ENCODE measurements around the gene ESYT2. TPM values are rescaled to one million over a fixed set of nuclear protein-coding genes. Genes with fewer than 3 reads are reported as not detected.

ESYT2 gene
- total and polyA plus RNA-seq, 9 of the 15 experiments (the other 6 are each of a cell fraction or from before 2014, with no cell fraction given): 5.8 to 86.9 (median 64.7) TPM

GRCh38 chr7:158685693-158686092 lies 143.6 kb downstream of the ESYT2 start:
- no peaks in the 10 kb centered on the region for H3K27me3 ChIP-seq (ENCODE audit: control insufficient read depth in 2 of 2, insufficient read depth in 2 of 2, low read length in 2 of 2)
- H3K4me3 ChIP-seq: no peak overlapping the region
- ChIA-PET POLR2A (interaction anchor here (0.8 to 2.9 kb wide), 4 partner anchors 10 to 176 kb away, joined by 4 to 17 read pairs (median 6); no protein-coding TSS in a partner anchor), CTCF (ENCODE audit: low intra/inter-chr PET ratio) (no interaction called here)
- H3K9me3 ChIP-seq (replicated peaks; ENCODE audit: control insufficient read depth, insufficient read depth, low read depth, low read length): no peaks in the 10 kb centered on the region
- intact Hi-C loops (cut with micrococcal nuclease): no loop called here
- no peaks in the 10 kb centered on the region for H3K9me1 ChIP-seq (ENCODE audit: control insufficient read depth, insufficient read depth, low read length)
- in situ Hi-C loops (cut with MboI): no loop called here
- H3K4me1 ChIP-seq (replicated peaks in 1 of 2; ENCODE audit: control insufficient read depth in 2 of 2, insufficient read depth in 2 of 2, low read length in 2 of 2): no peaks in the 10 kb centered on the region
- H3K79me2 ChIP-seq (ENCODE audit: control insufficient read depth, insufficient read depth, low read length): no peaks in the 10 kb centered on the region
- DNase-seq (ENCODE audit: extremely low read depth in 1 of 4, low spot score in 3 of 4) (no peak), ATAC-seq (no peak), FAIRE-seq (no peak)
- H3K9ac ChIP-seq (ENCODE audit: insufficient read depth in 1 of 2, low read depth in 2 of 2, low read length in 2 of 2): no peak overlapping the region
- TF ChIP-seq, protein P1, sequence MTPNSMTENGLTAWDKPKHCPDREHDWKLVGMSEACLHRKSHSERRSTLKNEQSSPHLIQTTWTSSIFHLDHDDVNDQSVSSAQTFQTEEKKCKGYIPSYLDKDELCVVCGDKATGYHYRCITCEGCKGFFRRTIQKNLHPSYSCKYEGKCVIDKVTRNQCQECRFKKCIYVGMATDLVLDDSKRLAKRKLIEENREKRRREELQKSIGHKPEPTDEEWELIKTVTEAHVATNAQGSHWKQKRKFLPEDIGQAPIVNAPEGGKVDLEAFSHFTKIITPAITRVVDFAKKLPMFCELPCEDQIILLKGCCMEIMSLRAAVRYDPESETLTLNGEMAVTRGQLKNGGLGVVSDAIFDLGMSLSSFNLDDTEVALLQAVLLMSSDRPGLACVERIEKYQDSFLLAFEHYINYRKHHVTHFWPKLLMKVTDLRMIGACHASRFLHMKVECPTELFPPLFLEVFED (CRISPR knock-in tag; conservative IDR thresholded peaks at IDR 0.05): no peak
- TF ChIP-seq NR2C2 (CRISPR knock-in tag; IDR thresholded peaks at IDR 0.05): no peak
- TF ChIP-seq NR2C2 (tag; IDR thresholded peaks at IDR 0.05): no peak
- TF ChIP-seq KDM5B (IDR thresholded peaks at IDR 0.05; ENCODE audit: insufficient replicate concordance, low read depth, low read length): no peak
- no peak overlapping the region for H2AFZ ChIP-seq (ENCODE audit: low read depth, low read length)
- H3K4me2 ChIP-seq (ENCODE audit: insufficient read depth, low read length): no peak overlapping the region
- no peaks in the 10 kb centered on the region for H4K20me1 ChIP-seq (replicated peaks; ENCODE audit: control insufficient read depth, insufficient read depth, low read length)
- H3K27ac ChIP-seq (ENCODE audit: extremely low read depth, low read depth, low read length): no peak overlapping the region
- no TSS peak for BruUV-seq (replicated peaks)
- 95% methylated on average over 4 of the region's 4 CpGs for WGBS (ENCODE audit: insufficient coverage, low coverage, missing lambda C conversion rate)
- peaks cover 97% of the 10 kb centered on the region for H3K36me3 ChIP-seq (ENCODE audit: control insufficient read depth, insufficient read depth, low read length)

GRCh38 chr7:158684329-158684728 lies 145.0 kb downstream of the ESYT2 start:
- no peak overlapping the region for H3K4me2 ChIP-seq (ENCODE audit: insufficient read depth, low read length)
- no peaks in the 10 kb centered on the region for H3K27me3 ChIP-seq (ENCODE audit: control insufficient read depth in 2 of 2, insufficient read depth in 2 of 2, low read length in 2 of 2)
- no peaks in the 10 kb centered on the region for H3K4me1 ChIP-seq (replicated peaks in 1 of 2; ENCODE audit: control insufficient read depth in 2 of 2, insufficient read depth in 2 of 2, low read length in 2 of 2)
- H4K20me1 ChIP-seq (replicated peaks; ENCODE audit: control insufficient read depth, insufficient read depth, low read length): no peaks in the 10 kb centered on the region
- in situ Hi-C loops (cut with MboI) (no loop called here), intact Hi-C loops (cut with micrococcal nuclease) (no loop called here)
- 73% methylated on average over 1 of the region's 1 CpG for WGBS (ENCODE audit: insufficient coverage, low coverage, missing lambda C conversion rate)
- DNase-seq (ENCODE audit: extremely low read depth in 1 of 4, low spot score in 3 of 4): no peak
- no peak overlapping the region for H3K9ac ChIP-seq (ENCODE audit: insufficient read depth in 1 of 2, low read depth in 2 of 2, low read length in 2 of 2)
- H3K79me2 ChIP-seq (ENCODE audit: control insufficient read depth, insufficient read depth, low read length): no peaks in the 10 kb centered on the region
- no peaks in the 10 kb centered on the region for H3K9me1 ChIP-seq (ENCODE audit: control insufficient read depth, insufficient read depth, low read length)
- no TSS peak for BruUV-seq (replicated peaks)
- no peak overlapping the region for H3K27ac ChIP-seq (ENCODE audit: extremely low read depth, low read depth, low read length)
- no peak for ATAC-seq
- ChIA-PET POLR2A (no interaction called here), CTCF (ENCODE audit: low intra/inter-chr PET ratio) (no interaction called here)
- no peak for FAIRE-seq
- no peak overlapping the region for H2AFZ ChIP-seq (ENCODE audit: low read depth, low read length)
- H3K4me3 ChIP-seq: no peak overlapping the region
- no peaks in the 10 kb centered on the region for H3K9me3 ChIP-seq (replicated peaks; ENCODE audit: control insufficient read depth, insufficient read depth, low read depth, low read length)
- TF ChIP-seq RBM14 (IDR thresholded peaks at IDR 0.05; ENCODE audit: borderline replicate concordance, insufficient read depth, low read depth, low read length) (no peak), GTF2F1 (IDR thresholded peaks at IDR 0.05; ENCODE audit: low read depth, low read length) (no peak), NELFE (IDR thresholded peaks at IDR 0.05; ENCODE audit: insufficient read depth, insufficient read length) (no peak), ZNF212 (CRISPR knock-in tag; IDR thresholded peaks at IDR 0.05) (no peak), KAT7 (CRISPR knock-in tag; IDR thresholded peaks at IDR 0.05; ENCODE audit: borderline replicate concordance) (no peak), TBP (optimal IDR thresholded peaks at IDR 0.05; ENCODE audit: low read depth, low read length) (no peak)
- peaks cover 97% of the 10 kb centered on the region for H3K36me3 ChIP-seq (ENCODE audit: control insufficient read depth, insufficient read depth, low read length)

All from K562 (cell line).